GM19395 (cell line): Measurements from ENCODE around the gene HYKK.
"Not testable (repeated sequence)": the region's sequence is repeated elsewhere in the genome, so short reads cannot be mapped to it uniquely, and the experiment has no call there.

ENCODE experiments used
- ATAC-seq: cut with Tn5 transposase; IDR thresholded peaks from one replicate; pipeline ENCODE4 v1.9.1; 2021; ENCODE audit warnings: mild to moderate bottlenecking, moderate library complexity; ENCODE audit not compliant: unreplicated experiment

HYKK gene

GRCh38 chr15:78506971-78507830 lies at the start of gene HYKK:
Gene HYKK, plus strand, starts transcription at chr15:78507577. Its CDS starts 5,512 bp downstream, at chr15:78513089.
- peak; percentile 93 for ATAC-seq

GRCh38 chr15:78460737-78461136 lies 46.6 kb upstream of the HYKK start:
- ATAC-seq = no peak

- no peak for ATAC-seq
These were observed 46.0 kb upstream of the HYKK start for GRCh38 chr15:78461171-78461888.

GRCh38 chr15:78469031-78469430 lies 38.3 kb upstream of the HYKK start:
- ATAC-seq = no peak

- no peak for ATAC-seq
These were observed 30.1 kb upstream of the HYKK start for GRCh38 chr15:78477295-78477694.

- no peak for ATAC-seq
These were observed 27.7 kb upstream of the HYKK start for GRCh38 chr15:78479650-78480049.

GRCh38 chr15:78481917-78482316 lies 25.5 kb upstream of the HYKK start:
- ATAC-seq = no peak

- ATAC-seq = no peak
These were observed 14.5 kb upstream of the HYKK start for GRCh38 chr15:78492872-78493271.

GRCh38 chr15:78501857-78502256 lies 5.5 kb upstream of the HYKK start:
- ATAC-seq = no peak

GRCh38 chr15:78502641-78503040 lies 4.7 kb upstream of the HYKK start:
- no peak for ATAC-seq

- peak; percentile 47 for ATAC-seq
These were observed 419 bp downstream of the HYKK start for GRCh38 chr15:78507831-78508160.

GRCh38 chr15:78508272-78508671 lies 895 bp downstream of the HYKK start:
- ATAC-seq = no peak

GRCh38 chr15:78509726-78510312 lies 2.4 kb downstream of the HYKK start:
- no peak for ATAC-seq

- ATAC-seq = not testable (repeated sequence)
These were observed 12.7 kb downstream of the HYKK start for GRCh38 chr15:78520035-78520434.

GRCh38 chr15:78524230-78524629 lies 16.9 kb downstream of the HYKK start:
- ATAC-seq = no peak

- no peak for ATAC-seq
These were observed 19.9 kb downstream of the HYKK start for GRCh38 chr15:78527325-78527724.

- ATAC-seq = no peak
These were observed 26.0 kb downstream of the HYKK start for GRCh38 chr15:78533331-78533730.

- ATAC-seq = no peak
These were observed 28.8 kb downstream of the HYKK start for GRCh38 chr15:78536134-78536533.

- no peak for ATAC-seq
These were observed 30.0 kb downstream of the HYKK start for GRCh38 chr15:78537266-78537905.

GRCh38 chr15:78538358-78538757 lies 31.0 kb downstream of the HYKK start:
- ATAC-seq = no peak

- ATAC-seq = not testable (repeated sequence)
These were observed 32.2 kb downstream of the HYKK start for GRCh38 chr15:78539464-78540140.
